GM23338 (cell line): ENCODE results near the gene SLC8B1. TPM values are rescaled to one million over a fixed set of nuclear protein-coding genes. Genes with fewer than 3 reads are reported as not detected.

ENCODE experiments used
- ATAC-seq: fragments of 200-7000 bp; cut with Tn5 transposase; 3 replicates; pipeline ENCODE4 v1.9.1; 2020
- DNase-seq: peaks from one replicate; pipeline ENCODE4 v3.0.0-alpha.2; 2015; ENCODE audit warnings: low spot score
- H2AFZ ChIP-seq: fragments of 200-600 bp; sonication (generic); 2 replicates; pipeline ENCODE4 v1.8.0; 2016; ENCODE audit warnings: antibody characterized with exemption, mild to moderate bottlenecking, moderate library complexity
- H3F3A ChIP-seq: fragments of 200-600 bp; sonication (generic); replicated peaks from 2 replicates; pipeline ENCODE4 v1.8.0; 2017; ENCODE audit warnings: antibody characterized with exemption, mixed run types, low read depth
- H3K27ac ChIP-seq: fragments of 200-600 bp; sonication (generic); 2 replicates; pipeline ENCODE4 v1.6.1; 2016; ENCODE audit warnings: low read depth
- H3K27me3 ChIP-seq: fragments of 200-600 bp; sonication (generic); 2 replicates; pipeline ENCODE4 v1.8.0; 2016; ENCODE audit warnings: mild to moderate bottlenecking, mixed run types, moderate library complexity; ENCODE audit not compliant: insufficient read depth
- H3K36me3 ChIP-seq: fragments of 200-600 bp; sonication (generic); 2 replicates; pipeline ENCODE4 v1.8.0; 2016; ENCODE audit warnings: mild to moderate bottlenecking; ENCODE audit not compliant: insufficient read depth
- H3K4me1 ChIP-seq: fragments of 200-600 bp; sonication (generic); 2 replicates; pipeline ENCODE4 v1.8.0; 2016; ENCODE audit warnings: mild to moderate bottlenecking, moderate library complexity; ENCODE audit not compliant: insufficient read depth
- H3K4me2 ChIP-seq: fragments of 200-600 bp; sonication (generic); 2 replicates; pipeline ENCODE4 v1.7.1; 2017; ENCODE audit warnings: mixed run types
- H3K4me3 ChIP-seq: fragments of 200-600 bp; sonication (generic); 2 replicates; pipeline ENCODE4 v1.6.1; 2016; ENCODE audit warnings: mixed run types
- H3K79me2 ChIP-seq: fragments of 200-600 bp; sonication (generic); replicated peaks from 2 replicates; pipeline ENCODE4 v1.8.0; 2017; ENCODE audit warnings: mild to moderate bottlenecking; ENCODE audit not compliant: insufficient read depth
- H3K9me2 ChIP-seq: fragments of 200-600 bp; sonication (generic); 2 replicates; pipeline ENCODE4 v1.8.0; 2017; ENCODE audit not compliant: insufficient read depth
- H4K20me1 ChIP-seq: fragments of 200-600 bp; sonication (generic); replicated peaks from 2 replicates; pipeline ENCODE4 v1.8.0; 2017; ENCODE audit warnings: mild to moderate bottlenecking; ENCODE audit not compliant: insufficient read depth
- H3K27ac Mint-ChIP-seq: 2 replicates; pipeline ENCODE4 v1.8.0; 2020; ENCODE audit warnings: inconsistent platforms, mild to moderate bottlenecking, moderate library complexity, mixed read lengths
- H3K27me3 Mint-ChIP-seq: 3 replicates; pipeline ENCODE4 v1.8.0; 2022; ENCODE audit warnings: low read depth, mild to moderate bottlenecking, moderate library complexity, mixed read lengths, inconsistent platforms; ENCODE audit not compliant: insufficient read depth, poor library complexity
- H3K36me3 Mint-ChIP-seq: 3 replicates; pipeline ENCODE4 v1.8.0; 2021; ENCODE audit warnings: low read depth, mild to moderate bottlenecking, inconsistent platforms, moderate library complexity, mixed read lengths
- H3K4me1 Mint-ChIP-seq: 3 replicates; pipeline ENCODE4 v1.8.0; 2020; ENCODE audit warnings: mild to moderate bottlenecking, inconsistent platforms, mixed read lengths
- H3K4me3 Mint-ChIP-seq: 3 replicates; pipeline ENCODE4 v1.8.0; 2021; ENCODE audit warnings: moderate library complexity, mild to moderate bottlenecking, inconsistent platforms, mixed read lengths
- H3K9me3 Mint-ChIP-seq: 3 replicates; pipeline ENCODE4 v1.8.0; 2020; ENCODE audit warnings: moderate library complexity, mild to moderate bottlenecking, inconsistent platforms, mixed read lengths
- CREB1 ChIP-seq: fragments of 250-450 bp; sonication (Bioruptor Pico); IDR thresholded peaks from 2 replicates; pipeline ENCODE4 v1.5.0; 2020; ENCODE audit warnings: low read depth, mild to moderate bottlenecking, moderate library complexity
- EZH2 ChIP-seq: fragments of 200-600 bp; sonication (generic); IDR thresholded peaks from one replicate; pipeline ENCODE4 v1.8.0; 2017; ENCODE audit warnings: antibody characterized with exemption, mild to moderate bottlenecking, low read depth; ENCODE audit not compliant: unreplicated experiment
- EZH2phosphoT487 ChIP-seq: fragments of 200-600 bp; sonication (generic); IDR thresholded peaks from one replicate; pipeline ENCODE4 v1.8.1; 2018; ENCODE audit warnings: antibody characterized with exemption; ENCODE audit not compliant: unreplicated experiment
- JUNB ChIP-seq: IDR thresholded peaks from one replicate; pipeline ENCODE4 v1.6.1; 2016; ENCODE audit warnings: antibody characterized with exemption; ENCODE audit not compliant: unreplicated experiment
- NANOG ChIP-seq: IDR thresholded peaks from 2 replicates; pipeline ENCODE4 v1.6.1; 2016; ENCODE audit warnings: antibody characterized with exemption, borderline replicate concordance
- POLR2AphosphoS5 ChIP-seq: IDR thresholded peaks from 2 replicates; pipeline ENCODE4 v1.6.1; 2016; ENCODE audit warnings: antibody characterized with exemption, low read depth
- STAT1 ChIP-seq: IDR thresholded peaks from one replicate; pipeline ENCODE4 v1.6.1; 2016; ENCODE audit warnings: antibody characterized with exemption; ENCODE audit not compliant: unreplicated experiment
- ZNF114 ChIP-seq: fragments of 250-450 bp; sonication (Bioruptor Pico); IDR thresholded peaks from 2 replicates; pipeline ENCODE4 v1.5.0; 2020; ENCODE audit warnings: mild to moderate bottlenecking, moderate library complexity
- ZNF331 ChIP-seq: fragments of 250-450 bp; sonication (Bioruptor Pico); IDR thresholded peaks from 2 replicates; pipeline ENCODE4 v1.5.0; 2020; ENCODE audit warnings: low read depth, mild to moderate bottlenecking, moderate library complexity
- polyA plus RNA-seq: library from polyadenylated mRNA; unstranded; fragments of >200 nt; fragmentation: Nextera tagmentation; extraction: Ambion mirVana; gene quantifications from 2 replicates; pipeline ENCODE4 v1.2.1, GENCODE V29; 2016
- total RNA-seq: library from RNA; depleted of rRNA; stranded (reverse); fragments of >200 nt; shearing (Covaris generic); gene quantifications from 2 replicates; pipeline ENCODE4 v1.2.3, GENCODE V29; 2014
- TF ChIP-seq, protein P1 (sequence below), 2 experiments: fragments of 200-600 bp in 1 of 2; sonication (generic) in 1 of 2; conservative IDR thresholded peaks; 2 replicates each; pipeline versions ENCODE4 v1.5.1 to v1.6.1; 2016 to 2017; ENCODE audit warnings: antibody characterized with exemption in 2 of 2, low read depth in 2 of 2, mild to moderate bottlenecking in 2 of 2, moderate library complexity in 1 of 2
- TF ChIP-seq, protein P2 (sequence below): IDR thresholded peaks from one replicate; pipeline ENCODE4 v1.6.1; 2018; ENCODE audit warnings: antibody characterized with exemption; ENCODE audit not compliant: unreplicated experiment
- TF ChIP-seq, protein P3 (sequence below): IDR thresholded peaks from 2 replicates; pipeline ENCODE4 v1.6.1; 2016; ENCODE audit warnings: antibody characterized with exemption
- TF ChIP-seq, protein P4 (sequence below): fragments of 250-450 bp; sonication (Bioruptor Pico); IDR thresholded peaks from 2 replicates; pipeline ENCODE4 v1.5.0; 2020; ENCODE audit warnings: mild to moderate bottlenecking, moderate library complexity

SLC8B1 gene
- total and polyA plus RNA-seq, 2 experiments from 2014 or later, result 6.0 to 8.9 TPM

DNA sequence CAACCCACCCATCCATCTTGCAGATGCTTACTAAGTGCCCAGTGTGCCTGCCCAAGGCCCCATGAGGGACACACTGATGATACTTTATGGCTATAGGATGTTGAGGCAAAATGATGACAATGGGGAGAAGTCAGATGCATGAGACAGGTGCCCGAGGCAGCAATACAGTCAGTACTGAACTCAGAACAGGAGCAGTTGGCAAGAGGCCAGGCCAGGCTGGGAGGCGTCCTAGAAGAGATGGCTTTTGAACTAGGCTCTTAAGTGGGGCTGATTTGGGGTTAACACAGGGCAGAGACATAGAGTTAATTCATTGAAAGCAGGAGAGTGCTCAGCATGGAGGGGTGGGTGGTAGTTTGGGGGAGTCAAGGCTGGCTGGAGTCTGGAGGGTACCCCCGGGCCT lies 39.1 kb upstream of the SLC8B1 start:
- H3K4me1 Mint-ChIP-seq, result no peaks in the 10 kb centered on the region
- H3K27ac ChIP-seq, result no peak overlapping the region
- H3K36me3 ChIP-seq, result no peaks in the 10 kb centered on the region
- H3K79me2 ChIP-seq, result no peaks in the 10 kb centered on the region
- H4K20me1 ChIP-seq, result no peaks in the 10 kb centered on the region; the same call in 1 of the 2 replicates
- ATAC-seq (no peak), DNase-seq (no peak)
- H3K4me3 ChIP-seq, result no peak overlapping the region
- TF ChIP-seq, protein P1, sequence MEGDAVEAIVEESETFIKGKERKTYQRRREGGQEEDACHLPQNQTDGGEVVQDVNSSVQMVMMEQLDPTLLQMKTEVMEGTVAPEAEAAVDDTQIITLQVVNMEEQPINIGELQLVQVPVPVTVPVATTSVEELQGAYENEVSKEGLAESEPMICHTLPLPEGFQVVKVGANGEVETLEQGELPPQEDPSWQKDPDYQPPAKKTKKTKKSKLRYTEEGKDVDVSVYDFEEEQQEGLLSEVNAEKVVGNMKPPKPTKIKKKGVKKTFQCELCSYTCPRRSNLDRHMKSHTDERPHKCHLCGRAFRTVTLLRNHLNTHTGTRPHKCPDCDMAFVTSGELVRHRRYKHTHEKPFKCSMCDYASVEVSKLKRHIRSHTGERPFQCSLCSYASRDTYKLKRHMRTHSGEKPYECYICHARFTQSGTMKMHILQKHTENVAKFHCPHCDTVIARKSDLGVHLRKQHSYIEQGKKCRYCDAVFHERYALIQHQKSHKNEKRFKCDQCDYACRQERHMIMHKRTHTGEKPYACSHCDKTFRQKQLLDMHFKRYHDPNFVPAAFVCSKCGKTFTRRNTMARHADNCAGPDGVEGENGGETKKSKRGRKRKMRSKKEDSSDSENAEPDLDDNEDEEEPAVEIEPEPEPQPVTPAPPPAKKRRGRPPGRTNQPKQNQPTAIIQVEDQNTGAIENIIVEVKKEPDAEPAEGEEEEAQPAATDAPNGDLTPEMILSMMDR (conservative IDR thresholded peaks at IDR 0.05; ENCODE audit: low read depth in 2 of 2), result no peak
- TF ChIP-seq, protein P2, sequence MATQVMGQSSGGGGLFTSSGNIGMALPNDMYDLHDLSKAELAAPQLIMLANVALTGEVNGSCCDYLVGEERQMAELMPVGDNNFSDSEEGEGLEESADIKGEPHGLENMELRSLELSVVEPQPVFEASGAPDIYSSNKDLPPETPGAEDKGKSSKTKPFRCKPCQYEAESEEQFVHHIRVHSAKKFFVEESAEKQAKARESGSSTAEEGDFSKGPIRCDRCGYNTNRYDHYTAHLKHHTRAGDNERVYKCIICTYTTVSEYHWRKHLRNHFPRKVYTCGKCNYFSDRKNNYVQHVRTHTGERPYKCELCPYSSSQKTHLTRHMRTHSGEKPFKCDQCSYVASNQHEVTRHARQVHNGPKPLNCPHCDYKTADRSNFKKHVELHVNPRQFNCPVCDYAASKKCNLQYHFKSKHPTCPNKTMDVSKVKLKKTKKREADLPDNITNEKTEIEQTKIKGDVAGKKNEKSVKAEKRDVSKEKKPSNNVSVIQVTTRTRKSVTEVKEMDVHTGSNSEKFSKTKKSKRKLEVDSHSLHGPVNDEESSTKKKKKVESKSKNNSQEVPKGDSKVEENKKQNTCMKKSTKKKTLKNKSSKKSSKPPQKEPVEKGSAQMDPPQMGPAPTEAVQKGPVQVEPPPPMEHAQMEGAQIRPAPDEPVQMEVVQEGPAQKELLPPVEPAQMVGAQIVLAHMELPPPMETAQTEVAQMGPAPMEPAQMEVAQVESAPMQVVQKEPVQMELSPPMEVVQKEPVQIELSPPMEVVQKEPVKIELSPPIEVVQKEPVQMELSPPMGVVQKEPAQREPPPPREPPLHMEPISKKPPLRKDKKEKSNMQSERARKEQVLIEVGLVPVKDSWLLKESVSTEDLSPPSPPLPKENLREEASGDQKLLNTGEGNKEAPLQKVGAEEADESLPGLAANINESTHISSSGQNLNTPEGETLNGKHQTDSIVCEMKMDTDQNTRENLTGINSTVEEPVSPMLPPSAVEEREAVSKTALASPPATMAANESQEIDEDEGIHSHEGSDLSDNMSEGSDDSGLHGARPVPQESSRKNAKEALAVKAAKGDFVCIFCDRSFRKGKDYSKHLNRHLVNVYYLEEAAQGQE, result no peak
- TF ChIP-seq, protein P3, sequence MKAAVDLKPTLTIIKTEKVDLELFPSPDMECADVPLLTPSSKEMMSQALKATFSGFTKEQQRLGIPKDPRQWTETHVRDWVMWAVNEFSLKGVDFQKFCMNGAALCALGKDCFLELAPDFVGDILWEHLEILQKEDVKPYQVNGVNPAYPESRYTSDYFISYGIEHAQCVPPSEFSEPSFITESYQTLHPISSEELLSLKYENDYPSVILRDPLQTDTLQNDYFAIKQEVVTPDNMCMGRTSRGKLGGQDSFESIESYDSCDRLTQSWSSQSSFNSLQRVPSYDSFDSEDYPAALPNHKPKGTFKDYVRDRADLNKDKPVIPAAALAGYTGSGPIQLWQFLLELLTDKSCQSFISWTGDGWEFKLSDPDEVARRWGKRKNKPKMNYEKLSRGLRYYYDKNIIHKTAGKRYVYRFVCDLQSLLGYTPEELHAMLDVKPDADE, result no peak
- TF ChIP-seq NANOG, result no peak
- no peak for TF ChIP-seq EZH2phosphoT487
- no peak for TF ChIP-seq ZNF331 (CRISPR knock-in tag)
- TF ChIP-seq ZNF114 (CRISPR knock-in tag), result no peak
- no peak for TF ChIP-seq CREB1 (CRISPR knock-in tag)
- TF ChIP-seq STAT1, result no peak
- no peak for TF ChIP-seq EZH2
- no peak for TF ChIP-seq POLR2AphosphoS5
- no peak for TF ChIP-seq JUNB
- TF ChIP-seq, protein P4, sequence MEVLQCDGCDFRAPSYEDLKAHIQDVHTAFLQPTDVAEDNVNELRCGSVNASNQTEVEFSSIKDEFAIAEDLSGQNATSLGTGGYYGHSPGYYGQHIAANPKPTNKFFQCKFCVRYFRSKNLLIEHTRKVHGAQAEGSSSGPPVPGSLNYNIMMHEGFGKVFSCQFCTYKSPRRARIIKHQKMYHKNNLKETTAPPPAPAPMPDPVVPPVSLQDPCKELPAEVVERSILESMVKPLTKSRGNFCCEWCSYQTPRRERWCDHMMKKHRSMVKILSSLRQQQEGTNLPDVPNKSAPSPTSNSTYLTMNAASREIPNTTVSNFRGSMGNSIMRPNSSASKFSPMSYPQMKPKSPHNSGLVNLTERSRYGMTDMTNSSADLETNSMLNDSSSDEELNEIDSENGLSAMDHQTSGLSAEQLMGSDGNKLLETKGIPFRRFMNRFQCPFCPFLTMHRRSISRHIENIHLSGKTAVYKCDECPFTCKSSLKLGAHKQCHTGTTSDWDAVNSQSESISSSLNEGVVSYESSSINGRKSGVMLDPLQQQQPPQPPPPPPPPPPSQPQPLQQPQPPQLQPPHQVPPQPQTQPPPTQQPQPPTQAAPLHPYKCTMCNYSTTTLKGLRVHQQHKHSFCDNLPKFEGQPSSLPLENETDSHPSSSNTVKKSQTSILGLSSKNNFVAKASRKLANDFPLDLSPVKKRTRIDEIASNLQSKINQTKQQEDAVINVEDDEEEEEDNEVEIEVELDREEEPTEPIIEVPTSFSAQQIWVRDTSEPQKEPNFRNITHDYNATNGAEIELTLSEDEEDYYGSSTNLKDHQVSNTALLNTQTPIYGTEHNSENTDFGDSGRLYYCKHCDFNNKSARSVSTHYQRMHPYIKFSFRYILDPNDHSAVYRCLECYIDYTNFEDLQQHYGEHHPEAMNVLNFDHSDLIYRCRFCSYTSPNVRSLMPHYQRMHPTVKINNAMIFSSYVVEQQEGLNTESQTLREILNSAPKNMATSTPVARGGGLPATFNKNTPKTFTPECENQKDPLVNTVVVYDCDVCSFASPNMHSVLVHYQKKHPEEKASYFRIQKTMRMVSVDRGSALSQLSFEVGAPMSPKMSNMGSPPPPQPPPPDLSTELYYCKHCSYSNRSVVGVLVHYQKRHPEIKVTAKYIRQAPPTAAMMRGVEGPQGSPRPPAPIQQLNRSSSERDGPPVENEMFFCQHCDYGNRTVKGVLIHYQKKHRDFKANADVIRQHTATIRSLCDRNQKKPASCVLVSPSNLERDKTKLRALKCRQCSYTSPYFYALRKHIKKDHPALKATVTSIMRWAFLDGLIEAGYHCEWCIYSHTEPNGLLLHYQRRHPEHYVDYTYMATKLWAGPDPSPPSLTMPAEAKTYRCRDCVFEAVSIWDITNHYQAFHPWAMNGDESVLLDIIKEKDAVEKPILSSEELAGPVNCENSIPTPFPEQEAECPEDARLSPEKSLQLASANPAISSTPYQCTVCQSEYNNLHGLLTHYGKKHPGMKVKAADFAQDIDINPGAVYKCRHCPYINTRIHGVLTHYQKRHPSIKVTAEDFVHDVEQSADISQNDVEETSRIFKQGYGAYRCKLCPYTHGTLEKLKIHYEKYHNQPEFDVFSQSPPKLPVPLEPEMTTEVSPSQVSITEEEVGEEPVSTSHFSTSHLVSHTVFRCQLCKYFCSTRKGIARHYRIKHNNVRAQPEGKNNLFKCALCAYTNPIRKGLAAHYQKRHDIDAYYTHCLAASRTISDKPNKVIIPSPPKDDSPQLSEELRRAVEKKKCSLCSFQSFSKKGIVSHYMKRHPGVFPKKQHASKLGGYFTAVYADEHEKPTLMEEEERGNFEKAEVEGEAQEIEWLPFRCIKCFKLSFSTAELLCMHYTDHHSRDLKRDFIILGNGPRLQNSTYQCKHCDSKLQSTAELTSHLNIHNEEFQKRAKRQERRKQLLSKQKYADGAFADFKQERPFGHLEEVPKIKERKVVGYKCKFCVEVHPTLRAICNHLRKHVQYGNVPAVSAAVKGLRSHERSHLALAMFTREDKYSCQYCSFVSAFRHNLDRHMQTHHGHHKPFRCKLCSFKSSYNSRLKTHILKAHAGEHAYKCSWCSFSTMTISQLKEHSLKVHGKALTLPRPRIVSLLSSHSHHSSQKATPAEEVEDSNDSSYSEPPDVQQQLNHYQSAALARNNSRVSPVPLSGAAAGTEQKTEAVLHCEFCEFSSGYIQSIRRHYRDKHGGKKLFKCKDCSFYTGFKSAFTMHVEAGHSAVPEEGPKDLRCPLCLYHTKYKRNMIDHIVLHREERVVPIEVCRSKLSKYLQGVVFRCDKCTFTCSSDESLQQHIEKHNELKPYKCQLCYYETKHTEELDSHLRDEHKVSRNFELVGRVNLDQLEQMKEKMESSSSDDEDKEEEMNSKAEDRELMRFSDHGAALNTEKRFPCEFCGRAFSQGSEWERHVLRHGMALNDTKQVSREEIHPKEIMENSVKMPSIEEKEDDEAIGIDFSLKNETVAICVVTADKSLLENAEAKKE (CRISPR knock-in tag), result no peak
- no peaks in the 10 kb centered on the region for H3K4me1 ChIP-seq
- H3K27ac Mint-ChIP-seq, result no peak overlapping the region
- peaks cover 24% of the 10 kb centered on the region for H3K36me3 Mint-ChIP-seq
- H3K27me3 Mint-ChIP-seq, result peaks cover 4% of the 10 kb centered on the region
- no peaks in the 10 kb centered on the region for H3K9me3 Mint-ChIP-seq
- H3K4me3 Mint-ChIP-seq, result no peak overlapping the region
- no peak overlapping the region for H3K4me2 ChIP-seq
- no peaks in the 10 kb centered on the region for H3K27me3 ChIP-seq
- no peaks in the 10 kb centered on the region for H3F3A ChIP-seq
- H2AFZ ChIP-seq, result no peak overlapping the region
- H3K9me2 ChIP-seq, result no peaks in the 10 kb centered on the region
